Bronchial epithelial cell (primary cell): Measurements from ENCODE around the gene FAM124A. TPM values are rescaled to one million over a fixed set of nuclear protein-coding genes. Genes with fewer than 3 reads are reported as not detected.

ENCODE experiments used
- DNase-seq: peaks from one replicate; pipeline ENCODE4 v3.0.0-alpha.2; 2010; ENCODE audit warnings: low read depth
- FAIRE-seq: peaks from 2 replicates; lab custom pipeline; 2011; peaks lifted over from hg19 to GRCh38; lab: Jason Lieb, UNC
- H3K27me3 ChIP-seq: 2 replicates; pipeline ENCODE4 v1.5.1; 2011; ENCODE audit warnings: low read length; ENCODE audit not compliant: control insufficient read depth, insufficient read depth
- H3K36me3 ChIP-seq: 2 replicates; pipeline ENCODE4 v1.5.1; 2011; ENCODE audit warnings: low read length; ENCODE audit not compliant: control insufficient read depth, insufficient read depth
- H3K4me3 ChIP-seq: 2 replicates; pipeline ENCODE4 v1.5.1; 2011; ENCODE audit warnings: mild to moderate bottlenecking, low read depth, low read length, control low read depth
- CTCF ChIP-seq: IDR thresholded peaks from 2 replicates; pipeline ENCODE4 v1.5.1; 2011; ENCODE audit warnings: mild to moderate bottlenecking, moderate library complexity, low read length, control low read depth, inconsistent platforms; ENCODE audit not compliant: insufficient read depth, severe bottlenecking
- total RNA-seq: library from RNA; depleted of rRNA; stranded (reverse); fragments of >200 nt; gene quantifications from 2 replicates; pipeline ENCODE4 v1.2.1, GENCODE V29; 2014

FAM124A gene
- total RNA-seq, 1 donor from 2014 or later: not detected

GRCh38 chr13:51237386-51237785 lies 15.2 kb downstream of the FAM124A start:
- no peaks in the 10 kb centered on the region for H3K27me3 ChIP-seq
- DNase-seq: no peak
- no peak for TF ChIP-seq CTCF

GRCh38 chr13:51237887-51238286 lies 15.7 kb downstream of the FAM124A start:
- no peak for TF ChIP-seq CTCF
- DNase-seq (no peak), FAIRE-seq (no peak)
- Histone ChIP-seq H3K4me3 (no peak overlapping the region), H3K36me3 (no peaks in the 10 kb centered on the region), H3K27me3 (no peaks in the 10 kb centered on the region)

More at GRCh38 chr13:51237386-51237785, 15.2 kb downstream of the FAM124A start:
- FAIRE-seq: no peak
- Histone ChIP-seq H3K36me3 (no peaks in the 10 kb centered on the region), H3K4me3 (no peak overlapping the region)

- Histone ChIP-seq H3K27me3 (no peaks in the 10 kb centered on the region), H3K4me3 (no peak overlapping the region), H3K36me3 (no peaks in the 10 kb centered on the region)
- DNase-seq (no peak), FAIRE-seq (no peak)
- TF ChIP-seq CTCF: no peak
Observed at GRCh38 chr13:51240178-51240577, 18.0 kb downstream of the FAM124A start.

GRCh38 chr13:51240958-51241357 lies 18.8 kb downstream of the FAM124A start:
- H3K36me3 ChIP-seq: no peaks in the 10 kb centered on the region
- H3K27me3 ChIP-seq: no peaks in the 10 kb centered on the region
- no peak for TF ChIP-seq CTCF
- FAIRE-seq (no peak), DNase-seq (no peak)
- no peak overlapping the region for H3K4me3 ChIP-seq

DNA sequence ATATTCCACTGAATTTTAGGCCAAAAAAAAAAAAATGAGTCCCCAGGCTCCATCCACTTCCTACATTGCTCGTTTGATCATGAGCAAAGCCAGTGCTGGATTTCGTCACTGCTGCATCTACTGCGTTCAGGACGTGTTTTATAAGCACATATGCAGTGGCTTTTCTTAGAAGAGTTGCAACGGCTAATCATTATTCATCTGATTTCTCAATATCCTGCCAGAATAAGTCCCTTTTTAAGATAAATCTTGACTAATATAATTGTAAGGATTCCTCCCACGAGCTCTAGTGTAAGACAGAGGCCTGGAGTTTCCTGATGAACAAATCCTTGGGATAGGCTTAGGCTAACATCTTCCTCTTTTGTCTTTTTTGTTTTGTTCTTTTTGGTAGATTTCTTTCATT lies 19.5 kb downstream of the FAM124A start:
- FAIRE-seq (no peak), DNase-seq (no peak)
- no peaks in the 10 kb centered on the region for H3K36me3 ChIP-seq
- H3K4me3 ChIP-seq: no peak overlapping the region
- H3K27me3 ChIP-seq: no peaks in the 10 kb centered on the region
- no peak for TF ChIP-seq CTCF

- DNase-seq (no peak), FAIRE-seq (no peak)
- TF ChIP-seq CTCF: no peak
- Histone ChIP-seq H3K27me3 (peaks cover 6% of the 10 kb centered on the region), H3K4me3 (no peak overlapping the region), H3K36me3 (no peaks in the 10 kb centered on the region)
Observed at GRCh38 chr13:51243227-51243626, 21.0 kb downstream of the FAM124A start.
